ENCODE data around the gene DCLK2. TPM values are rescaled to one million over a fixed set of nuclear protein-coding genes. Genes with fewer than 3 reads are reported as not detected.

DCLK2 gene
- total and polyA plus RNA-seq, 2 of the 8 experiments (the other 6 are each of a cell fraction or from before 2014, with no cell fraction given), result 0.32 to 0.37 TPM

GRCh38 chr4:150205016-150205415 is 126.8 kb downstream of the DCLK2 start:
- Histone ChIP-seq H3K18ac (ENCODE audit: extremely low read depth, low read length) (no peak overlapping the region), H2BK120ac (replicated peaks; ENCODE audit: low read depth, low read length) (no peak overlapping the region), H3K9me3 (ENCODE audit: insufficient read depth in 2 of 2, low read depth in 1 of 2, low read length in 1 of 2) (no peaks in the 10 kb centered on the region), H3K56ac (replicated peaks; ENCODE audit: insufficient read length, low read depth, low read length) (no peak overlapping the region), H3K4ac (replicated peaks; ENCODE audit: insufficient read length, low read depth, low read length) (no peak overlapping the region), H4K5ac (ENCODE audit: insufficient read length, low read depth, low read length) (no peak overlapping the region), H3K79me2 (ENCODE audit: control insufficient read depth in 1 of 2, insufficient read depth in 2 of 2, low read length in 2 of 2) (no peaks in the 10 kb centered on the region), H3K4me2 (ENCODE audit: insufficient read depth in 1 of 2, low read depth in 2 of 2, low read length in 2 of 2) (no peak overlapping the region), H3K27ac (ENCODE audit: low read depth, low read length) (no peak overlapping the region), H2AK5ac (ENCODE audit: low read depth, low read length) (no peak overlapping the region), H2BK15ac (ENCODE audit: low read length) (no peak overlapping the region), H2BK12ac (ENCODE audit: low read depth, low read length) (no peak overlapping the region), H3K27me3 (replicated peaks in 1 of 4; ENCODE audit: control insufficient read depth in 3 of 4, extremely low read depth in 1 of 4, insufficient read depth in 3 of 4, low read length in 3 of 4) (no peaks in the 10 kb centered on the region), H3K36me3 (ENCODE audit: control insufficient read depth in 2 of 4, insufficient read depth in 4 of 4, low read length in 3 of 4) (no peaks in the 10 kb centered on the region), H4K20me1 (replicated peaks in 1 of 2; ENCODE audit: control insufficient read depth in 1 of 2, insufficient read depth in 2 of 2, low read length in 2 of 2) (no peaks in the 10 kb centered on the region), H3K9ac (replicated peaks in 1 of 4; ENCODE audit: extremely low read depth in 1 of 4, low read depth in 3 of 4, low read length in 3 of 4) (no peak overlapping the region), H3K4me1 (replicated peaks in 1 of 4; ENCODE audit: control insufficient read depth in 3 of 4, insufficient read depth in 4 of 4, low read length in 3 of 4) (no peaks in the 10 kb centered on the region), H2AFZ (ENCODE audit: low read length) (no peak overlapping the region), H2BK5ac (ENCODE audit: low read depth, low read length) (no peak overlapping the region), H3K23me2 (ENCODE audit: low read depth, low read length) (no peaks in the 10 kb centered on the region), H3K79me1 (ENCODE audit: low read depth, low read length) (no peaks in the 10 kb centered on the region), H2BK20ac (ENCODE audit: low read length) (no peak overlapping the region), H3K23ac (ENCODE audit: insufficient read length) (no peak overlapping the region), H4K8ac (ENCODE audit: extremely low read depth, insufficient read depth, low read length) (no peak overlapping the region), H3K4me3 (ENCODE audit: extremely low read depth in 1 of 4, insufficient read depth in 2 of 4, low read depth in 3 of 4, low read length in 4 of 4) (no peak overlapping the region), H3K14ac (ENCODE audit: insufficient read length) (no peak overlapping the region), H4K91ac (replicated peaks; ENCODE audit: insufficient read length, low read length) (no peak overlapping the region)
- FAIRE-seq (no peak), DNase-seq (ENCODE audit: low read depth in 1 of 2, low spot score in 2 of 2) (no peak)
- WGBS, 2 experiments (ENCODE audit: extremely low coverage in 1 of 2, insufficient coverage in 1 of 2, insufficient read length in 1 of 2, insufficient replicate concordance in 2 of 2, low coverage in 1 of 2, low lambda C conversion rate in 2 of 2, missing lambda C conversion rate in 1 of 2), result 85% methylated on average over 1 of the region's 1 CpG; no CpG with 5 or more reads in 1 of the 2 experiments
- ChIA-PET POLR2A (ENCODE audit: partially characterized antibody) (no interaction called here), CTCF (ENCODE audit: partially characterized antibody) (interaction anchor here (0.6 to 2.0 kb wide), 7 partner anchors 12 to 789 kb away, joined by 3 to 9 read pairs (median 3); no protein-coding TSS in a partner anchor)
- TF ChIP-seq ZNF274 (IDR thresholded peaks at IDR 0.05; ENCODE audit: borderline replicate concordance, extremely low read depth, low read length) (no peak), CTBP2 (IDR thresholded peaks at IDR 0.05; ENCODE audit: borderline replicate concordance, insufficient read depth, insufficient read length, low read length) (no peak), CEBPB (IDR thresholded peaks at IDR 0.05; ENCODE audit: low read depth, low read length) (no peak), RBBP5 (IDR thresholded peaks at IDR 0.05; ENCODE audit: borderline replicate concordance, low read depth, low read length) (no peak), RAD21 (IDR thresholded peaks at IDR 0.05 in 1 of 2, conservative IDR thresholded peaks at IDR 0.05 in 1 of 2; ENCODE audit: low read depth in 2 of 2, low read length in 2 of 2) (no peak), ASH2L (IDR thresholded peaks at IDR 0.05; ENCODE audit: low read length) (no peak), TEAD4 (IDR thresholded peaks at IDR 0.05; ENCODE audit: low read depth, low read length) (no peak), SAP30 (IDR thresholded peaks at IDR 0.05; ENCODE audit: insufficient read depth, insufficient replicate concordance, low read length) (no peak), GABPA (IDR thresholded peaks at IDR 0.05; ENCODE audit: borderline replicate concordance, insufficient read depth, low read length) (no peak), GTF2F1 (IDR thresholded peaks at IDR 0.05; ENCODE audit: borderline replicate concordance, low read depth, low read length) (no peak), SUZ12 (IDR thresholded peaks at IDR 0.05; ENCODE audit: low read length) (no peak), MAFK (IDR thresholded peaks at IDR 0.05; ENCODE audit: low read depth, low read length) (no peak)
